T-helper 1 cell treated with Interleukin-12 subunit alpha and Interleukin-12 subunit beta and Interleukin-4 antibody, amounts not matched to agents 30 ng/mL and 1 ng/mL, for 36 hours (primary cell): ENCODE data around the gene SLC27A3. TPM values are rescaled to one million over a fixed set of nuclear protein-coding genes. Genes with fewer than 3 reads are reported as not detected.

Experiments used
- intact Hi-C: fragments of 100-400 bp; cut with micrococcal nuclease; formaldehyde crosslinking; loops from one replicate; pipeline ENCODE4 v1.15.1; 2024
- total RNA-seq: library from RNA; stranded (reverse); gene quantifications from 2 replicates; pipeline ENCODE4 v1.2.3, GENCODE V29; 2022

Gene SLC27A3
- total RNA-seq, 1 donor from 2014 or later, result 21.0 TPM

- intact Hi-C loops, result loop anchor here (2.0 to 10.0 kb wide), 4 partner anchors 13 to 479 kb away; partner anchors contain the start of genes HAX1 and JTB
These were observed 21.0 kb downstream of the SLC27A3 start for GRCh38 chr1:153795934-153796785.

- intact Hi-C loops, result loop anchor here (1.0 to 10.0 kb wide), 8 partner anchors 14 to 478 kb away; partner anchors contain the start of genes HAX1, JTB, RAB13 and RPS27
These were observed 21.8 kb downstream of the SLC27A3 start for GRCh38 chr1:153796786-153797659.

- intact Hi-C loops, result loop anchor here (10.0 kb wide), 2 partner anchors 386 to 476 kb away; partner anchors contain the start of gene HAX1
These were observed 23.2 kb downstream of the SLC27A3 start for GRCh38 chr1:153798468-153798780.

GRCh38 chr1:153799016-153799415, 23.8 kb downstream of the SLC27A3 start:
- intact Hi-C loops, result loop anchor here (10.0 kb wide), 2 partner anchors 386 to 476 kb away; partner anchors contain the start of gene HAX1

- intact Hi-C loops, result loop anchor here (10.0 kb wide), 2 partner anchors 385 to 475 kb away; partner anchors contain the start of gene HAX1
These were observed 24.6 kb downstream of the SLC27A3 start for GRCh38 chr1:153799566-153800465.

GRCh38 chr1:153800516-153800915, 25.3 kb downstream of the SLC27A3 start:
- intact Hi-C loops, result no loop called here

GRCh38 chr1:153801028-153801625, 25.9 kb downstream of the SLC27A3 start:
- intact Hi-C loops, result no loop called here

GRCh38 chr1:153801786-153802697, 26.8 kb downstream of the SLC27A3 start:
- intact Hi-C loops, result no loop called here

GRCh38 chr1:153803470-153804056, 28.4 kb downstream of the SLC27A3 start:
- intact Hi-C loops, result no loop called here

- intact Hi-C loops, result no loop called here
These were observed 28.9 kb downstream of the SLC27A3 start for GRCh38 chr1:153804112-153804511.

GRCh38 chr1:153805042-153805745, 30.0 kb downstream of the SLC27A3 start:
- intact Hi-C loops, result loop anchor here (1.0 kb wide), 1 partner anchor 118 kb away; no protein-coding TSS in a partner anchor

- intact Hi-C loops, result loop anchor here (1.0 kb wide), 1 partner anchor 117 kb away; no protein-coding TSS in a partner anchor
These were observed 30.9 kb downstream of the SLC27A3 start for GRCh38 chr1:153805886-153806719.

- intact Hi-C loops, result no loop called here
These were observed 41.2 kb downstream of the SLC27A3 start for GRCh38 chr1:153816283-153816889.

- intact Hi-C loops, result no loop called here
These were observed 43.7 kb downstream of the SLC27A3 start for GRCh38 chr1:153818876-153819275.

GRCh38 chr1:153827168-153827964, 52.2 kb downstream of the SLC27A3 start:
- intact Hi-C loops, result no loop called here
